LNCAP (cell line): ENCODE measurements around the gene MRPL55.

Source experiments
- TF ChIP-seq, protein P1 (sequence below): fragments of 450-650 bp; IDR thresholded peaks from 2 replicates; pipeline ENCODE4 v1.5.1; 2017; ENCODE audit warnings: mild to moderate bottlenecking

Gene MRPL55

DNA sequence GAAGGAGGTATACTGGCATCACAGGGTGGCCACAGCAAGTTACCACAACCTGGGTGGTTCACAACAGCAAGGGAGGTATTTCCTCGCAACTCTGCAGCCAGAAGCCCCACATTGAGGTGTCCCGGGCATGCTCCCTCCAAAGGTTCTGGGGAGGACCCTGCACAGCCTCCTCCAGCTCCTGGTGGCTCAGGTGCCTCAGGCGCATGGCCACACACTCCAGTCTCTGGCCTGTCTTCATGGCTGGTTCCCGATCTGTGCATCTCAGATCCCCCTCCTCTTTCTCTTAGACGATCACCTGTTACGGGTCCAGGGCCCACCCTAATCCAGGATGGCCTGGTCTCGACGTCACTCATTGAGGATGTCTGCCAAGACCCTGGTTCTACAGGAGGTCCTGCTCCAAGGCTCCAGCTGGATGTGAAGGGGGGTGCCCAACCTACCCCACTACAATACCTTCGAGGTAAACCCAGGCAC lies 33.3 kb downstream of the MRPL55 start:
- TF ChIP-seq, protein P1, sequence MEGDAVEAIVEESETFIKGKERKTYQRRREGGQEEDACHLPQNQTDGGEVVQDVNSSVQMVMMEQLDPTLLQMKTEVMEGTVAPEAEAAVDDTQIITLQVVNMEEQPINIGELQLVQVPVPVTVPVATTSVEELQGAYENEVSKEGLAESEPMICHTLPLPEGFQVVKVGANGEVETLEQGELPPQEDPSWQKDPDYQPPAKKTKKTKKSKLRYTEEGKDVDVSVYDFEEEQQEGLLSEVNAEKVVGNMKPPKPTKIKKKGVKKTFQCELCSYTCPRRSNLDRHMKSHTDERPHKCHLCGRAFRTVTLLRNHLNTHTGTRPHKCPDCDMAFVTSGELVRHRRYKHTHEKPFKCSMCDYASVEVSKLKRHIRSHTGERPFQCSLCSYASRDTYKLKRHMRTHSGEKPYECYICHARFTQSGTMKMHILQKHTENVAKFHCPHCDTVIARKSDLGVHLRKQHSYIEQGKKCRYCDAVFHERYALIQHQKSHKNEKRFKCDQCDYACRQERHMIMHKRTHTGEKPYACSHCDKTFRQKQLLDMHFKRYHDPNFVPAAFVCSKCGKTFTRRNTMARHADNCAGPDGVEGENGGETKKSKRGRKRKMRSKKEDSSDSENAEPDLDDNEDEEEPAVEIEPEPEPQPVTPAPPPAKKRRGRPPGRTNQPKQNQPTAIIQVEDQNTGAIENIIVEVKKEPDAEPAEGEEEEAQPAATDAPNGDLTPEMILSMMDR, result no peak

DNA sequence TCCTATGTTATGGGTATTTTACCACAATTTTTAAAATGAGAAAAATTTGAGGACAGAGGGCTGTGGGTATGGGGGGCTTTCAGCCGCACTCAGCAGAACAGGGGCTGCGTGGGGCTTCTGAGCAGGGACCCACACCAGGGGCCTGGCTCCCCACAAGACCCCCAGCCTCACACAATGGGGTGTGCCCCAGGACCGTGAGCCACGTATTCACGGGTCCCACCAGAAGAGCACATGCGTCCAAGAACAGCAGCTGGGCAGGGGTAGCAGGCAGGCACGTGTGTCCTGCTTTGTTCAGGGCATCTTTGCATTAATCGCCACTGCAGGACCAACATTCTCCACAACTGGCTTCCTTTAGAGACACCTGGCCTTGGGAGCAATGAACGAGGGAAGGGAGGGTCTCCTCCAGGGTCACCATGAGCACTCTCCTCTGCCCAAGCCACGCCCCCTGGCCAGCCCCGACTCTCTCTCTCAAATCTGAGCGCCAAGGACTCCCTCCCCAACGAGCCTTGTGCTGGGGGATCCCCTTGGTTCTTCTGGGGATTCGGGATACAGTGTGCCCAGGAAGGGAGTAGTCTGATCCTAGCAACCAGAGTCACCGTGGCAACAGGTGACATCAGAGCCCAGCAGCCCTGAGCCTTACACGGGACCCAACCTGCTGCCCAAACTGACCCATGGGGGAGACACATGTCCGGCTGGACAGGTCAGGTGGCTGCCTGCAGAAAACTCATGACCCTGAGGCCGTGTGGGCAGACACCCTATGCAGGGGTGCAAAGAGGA lies 34.0 kb downstream of the MRPL55 start:
- TF ChIP-seq, protein P1, result no peak

DNA sequence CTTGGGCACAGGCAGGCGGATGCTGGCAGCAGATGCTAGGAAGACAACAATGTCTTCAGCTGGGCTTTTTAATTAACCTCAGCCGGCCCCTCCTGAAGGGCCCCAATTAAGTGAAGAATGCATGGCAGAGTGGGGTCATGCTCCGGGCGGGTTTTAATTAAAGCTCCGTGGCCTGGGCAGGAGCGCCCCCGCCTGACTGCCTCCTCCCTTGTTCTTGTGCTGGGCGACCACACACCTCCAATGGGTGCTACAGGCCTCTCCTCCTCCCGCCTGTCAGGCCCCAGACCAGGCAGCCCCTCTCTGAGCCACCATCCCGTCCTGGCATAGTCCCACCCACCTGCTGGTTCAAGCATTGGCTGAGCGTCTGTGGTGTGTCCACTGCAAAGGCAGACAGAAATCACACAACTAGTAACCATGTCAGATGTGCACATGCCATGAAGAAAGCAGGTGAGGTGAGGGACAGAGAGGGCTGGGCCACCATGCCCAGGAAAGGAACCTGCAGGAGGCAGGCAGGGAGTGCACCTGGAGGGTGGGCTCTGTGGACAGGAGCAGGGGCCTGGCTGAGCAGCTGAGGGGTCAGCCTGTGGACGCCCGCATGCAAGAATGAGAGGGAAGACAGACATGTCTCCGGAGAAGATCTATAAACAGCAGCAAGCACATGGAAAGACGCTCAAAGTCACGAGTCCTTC lies 35.1 kb downstream of the MRPL55 start:
- TF ChIP-seq, protein P1, result no peak; the same call in 1 of the 2 replicates

DNA sequence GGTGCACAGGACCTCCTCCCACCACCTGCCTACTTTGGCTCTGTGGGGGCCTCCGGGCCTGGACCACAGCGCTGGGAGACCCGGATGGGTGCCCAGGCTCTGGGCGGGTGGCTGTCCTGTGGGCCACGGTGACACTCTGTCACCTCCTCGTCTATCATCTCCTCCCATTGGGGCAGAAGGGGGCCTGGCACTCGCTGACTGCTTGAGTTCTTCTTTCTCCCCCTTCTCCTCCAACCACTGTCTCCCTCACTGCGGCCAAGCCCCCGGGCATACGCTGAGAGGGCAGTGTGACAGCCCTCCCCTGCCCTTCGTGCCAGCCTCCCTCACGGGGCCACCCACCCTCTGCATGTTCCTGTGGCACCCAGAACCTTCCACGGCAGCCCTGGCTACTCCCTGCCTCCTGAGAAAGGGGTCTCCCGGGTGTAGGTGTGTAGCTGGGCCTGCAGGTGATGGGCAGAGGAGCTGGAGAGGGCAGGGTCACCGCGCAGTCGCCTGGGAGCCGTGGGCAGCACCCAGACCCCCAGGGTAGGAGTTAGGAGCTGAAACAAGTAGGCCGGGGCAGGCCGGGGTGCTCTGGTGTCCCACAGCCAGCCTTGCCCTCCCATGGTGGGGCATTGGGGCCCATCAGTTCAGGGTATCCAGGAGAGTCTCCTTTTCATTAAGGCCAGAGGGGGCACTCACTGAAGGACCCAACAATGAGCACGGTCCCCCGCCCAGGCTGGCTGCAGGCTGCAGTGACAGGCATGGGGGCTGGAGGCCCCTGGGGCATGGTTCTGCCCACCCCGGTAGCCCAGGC lies 35.8 kb downstream of the MRPL55 start:
- TF ChIP-seq, protein P1, result no peak

DNA sequence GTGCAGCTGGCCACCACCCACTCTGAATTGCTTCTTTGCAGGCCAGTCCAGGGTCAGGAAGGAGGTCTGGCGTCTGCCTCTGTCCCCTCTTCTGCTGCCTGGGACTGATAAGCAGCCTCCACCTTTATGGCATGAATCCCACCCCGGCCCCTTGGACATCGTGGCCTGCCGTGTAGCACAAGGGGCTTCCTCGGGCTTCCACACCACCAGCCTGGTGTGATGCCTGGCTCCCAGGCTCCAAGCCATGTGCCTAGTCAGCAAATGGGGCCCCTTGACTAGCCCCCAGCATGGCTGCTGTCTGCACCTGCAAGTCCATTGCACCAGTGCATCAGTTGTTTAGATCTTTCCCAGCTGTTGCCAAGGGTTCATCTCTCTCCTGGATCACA lies 36.4 kb downstream of the MRPL55 start:
- TF ChIP-seq, protein P1, result no peak

DNA sequence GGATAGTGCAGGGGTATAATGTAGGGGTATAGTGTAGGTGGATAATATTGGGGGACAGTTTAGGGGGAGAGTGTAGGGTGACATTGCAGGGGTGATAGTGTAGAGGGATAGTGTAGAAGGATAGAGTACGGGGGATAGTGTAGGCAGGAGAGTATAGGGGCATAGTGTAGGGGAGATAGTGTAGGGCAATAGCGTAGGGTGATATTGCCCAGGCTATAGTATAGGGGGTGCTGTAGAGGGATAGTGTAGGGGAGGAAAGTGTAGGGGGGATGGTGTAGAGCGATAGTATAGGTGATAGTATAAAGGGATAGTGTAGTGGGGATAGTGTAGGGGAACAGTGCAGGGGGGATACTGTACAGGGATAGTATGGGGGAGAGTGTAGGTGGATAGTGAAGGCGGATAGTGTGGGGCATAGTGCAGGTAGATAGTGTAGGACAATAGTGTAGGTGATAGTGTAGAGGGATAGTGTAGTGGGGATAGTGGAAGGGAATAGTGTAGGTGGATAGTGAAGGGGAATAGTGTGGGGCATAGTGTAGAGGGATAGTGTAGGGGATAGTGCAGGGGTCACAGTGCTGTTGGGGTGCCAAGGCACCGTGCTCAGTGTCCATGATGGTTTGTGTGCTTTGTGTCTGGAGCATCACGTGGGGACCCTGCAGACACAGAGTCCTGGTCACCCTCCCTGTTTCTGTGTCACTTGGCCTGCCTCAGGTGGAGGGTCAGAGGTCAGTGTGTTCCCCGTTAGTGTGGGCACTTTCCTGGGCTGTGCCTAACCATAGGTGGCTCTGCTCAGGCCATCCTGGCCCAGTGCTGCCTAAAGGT lies 37.1 kb downstream of the MRPL55 start:
- TF ChIP-seq, protein P1, result no peak

DNA sequence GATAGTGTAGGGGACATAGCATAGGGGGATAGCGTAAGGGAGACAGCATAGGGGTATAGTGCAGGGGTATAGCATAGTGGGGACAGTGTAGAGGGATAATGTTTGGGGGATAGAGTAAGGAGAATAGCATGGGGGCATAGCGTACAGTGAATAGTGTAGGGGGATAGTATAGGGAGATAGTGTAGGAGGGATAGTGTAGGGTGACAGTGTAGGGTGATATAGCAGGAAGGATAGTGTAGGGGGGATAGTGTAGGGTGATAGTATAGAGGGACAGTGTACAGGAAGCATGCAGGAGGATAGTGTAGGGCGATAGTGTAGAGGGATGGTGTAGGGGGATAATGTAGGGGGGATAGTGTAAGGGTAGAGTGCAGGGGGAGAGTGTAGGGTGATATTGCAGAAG lies 38.2 kb downstream of the MRPL55 start:
- TF ChIP-seq, protein P1, result no peak
